Spleen (tissue), 11 donors: ENCODE data around the gene GATA6. TPM values are rescaled to one million over a fixed set of nuclear protein-coding genes. Genes with fewer than 3 reads are reported as not detected.

ENCODE experiments used
- DNase-seq: peaks from one replicate; pipeline ENCODE4 v3.0.0-alpha.2; 2020
- H3K27ac ChIP-seq, 8 donors: fragments of 200-600 bp; sonication (generic) in 7 of 8; 1 replicate in 4 of 8; 2 replicates in 4 of 8; pipeline versions ENCODE4 v1.5.0 to v1.8.0; 2016 to 2021; ENCODE audit warnings: inconsistent platforms in 4 of 8, mild to moderate bottlenecking in 4 of 8, moderate library complexity in 1 of 8
- H3K27me3 ChIP-seq, 7 donors: fragments of 200-600 bp; sonication (generic) in 6 of 7; replicated peaks in 1 of 7; 1 replicate in 4 of 7; 2 replicates in 3 of 7; pipeline versions ENCODE4 v1.5.0 to v1.8.0; 2016 to 2021; ENCODE audit warnings: inconsistent platforms in 3 of 7, mild to moderate bottlenecking in 1 of 7
- H3K36me3 ChIP-seq, 6 donors: fragments of 200-600 bp; sonication (generic) in 5 of 6; 1 replicate in 4 of 6; 2 replicates in 2 of 6; pipeline versions ENCODE4 v1.5.0 to v1.8.0; 2016 to 2021; ENCODE audit warnings: inconsistent platforms in 2 of 6
- H3K4me1 ChIP-seq, 6 donors: fragments of 200-600 bp; sonication (generic) in 5 of 6; 1 replicate in 3 of 6; 2 replicates in 3 of 6; pipeline versions ENCODE4 v1.5.0 to v1.8.0; 2016 to 2021; ENCODE audit warnings: inconsistent platforms in 3 of 6
- H3K4me3 ChIP-seq, 8 donors: fragments of 200-600 bp; sonication (generic) in 7 of 8; 1 replicate in 4 of 8; 2 replicates in 4 of 8; pipeline versions ENCODE4 v1.5.0 to v1.8.0; 2016 to 2021; ENCODE audit warnings: inconsistent platforms in 4 of 8, mild to moderate bottlenecking in 4 of 8, moderate library complexity in 2 of 8
- H3K9me3 ChIP-seq, 8 donors: fragments of 200-600 bp; sonication (generic) in 7 of 8; 1 replicate in 4 of 8; 2 replicates in 4 of 8; pipeline versions ENCODE4 v1.5.0 to v1.8.0; 2016 to 2021; ENCODE audit warnings: inconsistent platforms in 4 of 8
- CTCF ChIP-seq, 11 experiments: fragments of 200-600 bp in 7 of 11; fragments of 450-650 bp in 4 of 11; sonication (generic) in 4 of 11; IDR thresholded peaks in 8 of 11; conservative IDR thresholded peaks in 3 of 11; 1 replicate in 7 of 11; 2 replicates in 4 of 11; pipeline versions ENCODE4 v1.4.0 to v1.8.0; 2016 to 2021; ENCODE audit warnings: antibody characterized with exemption in 11 of 11, inconsistent platforms in 4 of 11, mild to moderate bottlenecking in 1 of 11
- POLR2A ChIP-seq, 3 donors: fragments of 450-650 bp; IDR thresholded peaks; one replicate each; pipeline ENCODE4 v1.5.1; 2017; ENCODE audit warnings: antibody characterized with exemption in 3 of 3, mild to moderate bottlenecking in 1 of 3
- POLR2AphosphoS5 ChIP-seq, 3 donors: sonication (generic); formaldehyde crosslinking; IDR thresholded peaks; one replicate each; pipeline ENCODE4 v1.5.1; 2017; ENCODE audit warnings: antibody characterized with exemption in 3 of 3
- WGBS, 5 donors: extraction: QIAGEN DNeasy Blood & Tissue Kit in 3 of 5; methylation state at CpG; one replicate each; pipeline versions ENCODE4 v1.1.5 to v1.1.7; 2013 to 2018; 5-methylcytosine and 5-hydroxymethylcytosine counted together
- intact Hi-C: fragments of 100-400 bp; cut with DNase I; formaldehyde crosslinking; loops from one replicate; pipeline ENCODE4 v1.15.0; 2023; ENCODE audit warnings: low total_unique reads
- polyA plus RNA-seq, 3 donors: library from polyadenylated mRNA; stranded (reverse); fragments of 200-250 nt; gene quantifications; one replicate each; pipeline ENCODE4 v1.2.1, GENCODE V29; 2013
- total RNA-seq, 7 donors: library from RNA; depleted of rRNA in 3 of 7; stranded (reverse); fragments of >200 nt in 3 of 7; fragmentation: NEBNext Ultra II Directional in 4 of 7; extraction: Animal tissue kit (Norgen Biotek cat#: 25700) in 4 of 7; gene quantifications; one replicate each; pipeline versions ENCODE4 v1.1.0 to v1.2.1, GENCODE V29; 2016 to 2021
- donor health status: healthy with polysubstance abuse.
- donor health status: DM: no; HTN: no; CAD: no; lungs with moderate emphysema.
- donor health status: DM: no; HTN: no; CAD: no.
- donor health status: Bipolar disorder and iron deficiency.
- donor health status: healthy.
- donor health status: DM: no; HTN: no; CAD: no.
- donor health status: DM: yes; HTN: yes; CAD: no.

GATA6 gene
- total and polyA plus RNA-seq, 10 donors, result 4.2 to 65.3 (median 34.8) TPM

- 88 to 96% (median 90%) methylated on average over 4 of the region's 4 CpGs for WGBS, 5 donors
- no peaks in the 10 kb centered on the region for H3K27me3 ChIP-seq
- peak in 1 of 3 donors; percentile 12 for TF ChIP-seq POLR2AphosphoS5 (IDR thresholded peaks at IDR 0.05)
- TF ChIP-seq POLR2A (IDR thresholded peaks at IDR 0.05), result no peak
- no peak overlapping the region for H3K4me3 ChIP-seq
- peaks cover 0 to 13% (median 2%) of the 10 kb centered on the region in 6 donors for H3K4me1 ChIP-seq
- no peaks in the 10 kb centered on the region for H3K9me3 ChIP-seq
- DNase-seq, result no peak
- no peaks in the 10 kb centered on the region for H3K36me3 ChIP-seq
- intact Hi-C loops, result loop anchor here (10.0 kb wide), 1 partner anchor 64 kb away; no protein-coding TSS in a partner anchor
- H3K27ac ChIP-seq, result no peak overlapping the region
Measured at GRCh38 chr18:22210311-22210754, 40.9 kb downstream of the GATA6 start.

- Histone ChIP-seq H3K9me3 (no peaks in the 10 kb centered on the region), H3K27me3 (no peaks in the 10 kb centered on the region), H3K4me3 (no peak overlapping the region), H3K4me1 (peaks cover 0 to 14% (median 2%) of the 10 kb centered on the region in 6 donors), H3K36me3 (no peaks in the 10 kb centered on the region), H3K27ac (no peak overlapping the region)
- peak in 1 of 3 donors; percentile 17 for TF ChIP-seq POLR2AphosphoS5 (IDR thresholded peaks at IDR 0.05)
- TF ChIP-seq POLR2A (IDR thresholded peaks at IDR 0.05), result no peak
- 38 to 69% (median 49%) methylated on average over 2 of the region's 2 CpGs for WGBS, 5 donors
- intact Hi-C loops, result loop anchor here (10.0 kb wide), 1 partner anchor 63 kb away; no protein-coding TSS in a partner anchor
- no peak for DNase-seq
Measured at GRCh38 chr18:22211657-22212056, 42.3 kb downstream of the GATA6 start.

- intact Hi-C loops, result loop anchor here (10.0 kb wide), 1 partner anchor 61 kb away; no protein-coding TSS in a partner anchor
- peaks cover 0 to 21% (median 4%) of the 10 kb centered on the region in 6 donors for H3K4me1 ChIP-seq
- no peaks in the 10 kb centered on the region for H3K27me3 ChIP-seq
- no peak for DNase-seq
- no peak for TF ChIP-seq POLR2A (IDR thresholded peaks at IDR 0.05)
- 70 to 96% (median 84%) methylated on average over 5 to 6 of the region's 6 CpGs for WGBS, 5 donors
- H3K27ac ChIP-seq, result no peak overlapping the region
- H3K9me3 ChIP-seq, result no peaks in the 10 kb centered on the region
- no peaks in the 10 kb centered on the region for H3K36me3 ChIP-seq
- H3K4me3 ChIP-seq, result no peak overlapping the region
Measured at GRCh38 chr18:22213333-22213973, 44.1 kb downstream of the GATA6 start.

- Histone ChIP-seq H3K4me1 (peaks cover 0 to 21% (median 4%) of the 10 kb centered on the region in 6 donors), H3K4me3 (no peak overlapping the region), H3K9me3 (no peaks in the 10 kb centered on the region), H3K27ac (peak overlapping the region in 5 of 8 donors; percentile 9 to 22 (median 15)), H3K36me3 (no peaks in the 10 kb centered on the region), H3K27me3 (no peaks in the 10 kb centered on the region)
- 76 to 81% (median 78%) methylated on average over 13 of the region's 13 CpGs for WGBS, 5 donors
- DNase-seq, result no peak
- TF ChIP-seq CTCF (IDR thresholded peaks at IDR 0.05 in 8 of 11, conservative IDR thresholded peaks at IDR 0.05 in 3 of 11) (no peak), POLR2AphosphoS5 (IDR thresholded peaks at IDR 0.05) (peak in 2 of 3 donors; percentile 12 to 34)
- intact Hi-C loops, result loop anchor here (10.0 kb wide), 1 partner anchor 60 kb away; no protein-coding TSS in a partner anchor
Measured at GRCh38 chr18:22214731-22215528, 45.5 kb downstream of the GATA6 start.

GRCh38 chr18:22218835-22219234 is 49.4 kb downstream of the GATA6 start:
- no peak overlapping the region for H3K4me3 ChIP-seq
- peaks cover 3 to 21% (median 4%) of the 10 kb centered on the region in 6 donors for H3K4me1 ChIP-seq
- no peaks in the 10 kb centered on the region for H3K9me3 ChIP-seq
- TF ChIP-seq POLR2AphosphoS5 (IDR thresholded peaks at IDR 0.05), result no peak
- TF ChIP-seq CTCF (IDR thresholded peaks at IDR 0.05 in 8 of 11, conservative IDR thresholded peaks at IDR 0.05 in 3 of 11), result no peak
- TF ChIP-seq POLR2A (IDR thresholded peaks at IDR 0.05), result no peak
- 70 to 88% (median 81%) methylated on average over 5 of the region's 5 CpGs for WGBS, 5 donors
- DNase-seq, result no peak
- intact Hi-C loops, result loop anchor here (10.0 kb wide), 1 partner anchor 56 kb away; no protein-coding TSS in a partner anchor
- no peaks in the 10 kb centered on the region for H3K27me3 ChIP-seq
- no peaks in the 10 kb centered on the region for H3K36me3 ChIP-seq
- H3K27ac ChIP-seq, result no peak overlapping the region
